HG03097 (cell line): ENCODE data around the gene CHMP4B.

Source experiments
- ATAC-seq: cut with Tn5 transposase; IDR thresholded peaks from one replicate; pipeline ENCODE4 v1.9.1; 2021; ENCODE audit not compliant: unreplicated experiment, low FRiP score

CHMP4B gene

DNA sequence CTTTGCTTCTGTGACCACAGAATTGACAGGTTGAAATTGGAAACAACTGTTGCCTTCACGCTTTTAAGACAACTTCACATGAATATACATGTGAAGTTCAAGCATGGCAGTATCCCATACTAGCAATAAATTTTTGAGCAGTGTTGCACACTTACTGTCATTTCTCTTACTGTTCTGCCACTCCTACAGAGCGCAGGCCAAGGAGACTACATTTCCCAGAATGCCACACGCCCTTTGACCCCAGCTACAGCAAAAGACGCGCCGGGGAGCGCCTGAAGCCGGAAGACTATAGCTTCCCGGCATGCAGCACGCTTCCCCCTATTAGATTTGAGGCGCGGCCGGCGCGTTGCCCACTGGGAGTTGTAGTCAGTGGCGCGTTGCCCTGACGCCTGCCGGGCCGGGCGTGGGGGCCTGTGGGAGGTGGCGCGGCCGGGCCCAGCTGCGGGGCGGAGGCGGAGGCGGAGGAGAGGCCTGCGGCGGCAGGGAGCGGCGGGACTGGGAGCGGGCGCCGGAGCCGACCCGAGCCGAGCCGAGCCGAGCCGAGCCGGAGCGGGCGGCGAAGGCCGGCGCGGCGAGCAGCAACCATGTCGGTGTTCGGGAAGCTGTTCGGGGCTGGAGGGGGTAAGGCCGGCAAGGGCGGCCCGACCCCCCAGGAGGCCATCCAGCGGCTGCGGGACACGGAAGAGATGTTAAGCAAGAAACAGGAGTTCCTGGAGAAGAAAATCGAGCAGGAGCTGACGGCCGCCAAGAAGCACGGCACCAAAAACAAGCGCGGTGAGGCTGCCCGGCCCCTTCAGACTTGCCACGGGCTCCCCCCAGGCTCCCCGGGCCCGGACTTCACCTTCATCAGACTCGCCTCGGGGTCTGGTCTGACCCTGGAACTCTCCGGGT, at the start of gene CHMP4B:
Gene CHMP4B (plus strand): TSS at position 464 of the 891 bp plus-strand sequence. CDS start 121 bp downstream, at position 585.
- peak; percentile 92 for ATAC-seq

- ATAC-seq = no peak
Observed at GRCh38 chr20:33761698-33762250, 49.4 kb upstream of the CHMP4B start.

GRCh38 chr20:33765099-33765498, 46.0 kb upstream of the CHMP4B start:
- ATAC-seq = no peak

DNA sequence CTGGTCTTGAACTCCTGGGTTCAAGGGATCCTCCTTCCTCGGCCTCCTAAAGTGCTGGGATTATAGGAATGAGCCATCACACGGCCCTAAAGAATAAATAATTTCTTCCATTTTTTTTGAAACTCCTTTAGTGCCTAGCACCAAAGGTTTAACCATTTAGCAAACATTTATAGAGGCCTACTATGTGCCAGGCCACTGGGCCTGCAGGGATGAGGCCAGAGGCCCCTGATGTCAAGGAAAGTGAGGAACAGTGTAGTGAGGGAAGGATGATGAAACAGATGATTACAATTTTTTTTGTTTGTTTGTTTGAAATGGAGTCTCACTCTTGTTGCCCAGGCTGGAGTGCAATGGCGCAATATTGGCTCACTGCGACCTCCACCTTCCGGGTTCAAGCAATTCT, 45.6 kb upstream of the CHMP4B start:
- no peak for ATAC-seq

DNA sequence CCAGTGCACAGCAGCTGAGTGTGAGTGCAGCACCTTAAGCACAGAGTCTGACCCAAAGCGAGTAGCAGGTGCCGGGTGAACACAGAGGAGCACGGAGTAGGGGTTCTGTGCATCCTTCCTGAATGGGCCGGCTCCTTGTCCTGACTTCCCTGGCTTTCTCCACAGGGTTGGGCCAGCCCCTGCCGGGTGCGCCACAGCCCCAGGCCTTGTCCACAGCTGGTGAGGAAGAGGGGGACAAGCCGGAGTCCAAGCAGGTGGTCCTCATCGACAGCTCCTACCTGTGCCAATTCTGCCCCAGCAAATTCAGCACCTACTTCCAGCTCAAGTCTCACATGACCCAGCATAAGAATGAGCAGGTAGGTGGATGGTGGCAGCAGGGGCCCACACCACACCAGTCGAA, 44.5 kb upstream of the CHMP4B start:
- no peak for ATAC-seq

- ATAC-seq = no peak
Observed at GRCh38 chr20:33767777-33768138, 43.4 kb upstream of the CHMP4B start.

DNA sequence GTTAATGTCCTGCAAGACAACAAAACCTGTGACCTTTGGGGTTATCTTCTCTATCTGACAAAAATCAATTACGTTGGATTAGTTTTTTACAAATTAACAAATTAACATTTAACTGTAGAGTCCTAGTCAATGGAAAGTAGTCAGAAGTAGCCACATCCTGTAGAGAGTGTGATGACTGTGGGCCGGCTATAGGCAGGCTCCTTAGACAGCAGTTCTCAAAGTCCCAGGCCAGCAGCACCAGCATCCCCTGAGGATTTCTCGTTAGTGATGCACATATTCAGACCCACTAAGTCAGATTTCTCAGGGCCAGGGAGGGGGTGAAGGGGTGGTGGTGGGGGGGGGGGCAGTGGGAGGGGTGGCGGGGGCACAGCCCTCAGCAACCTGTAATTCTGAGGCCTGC, 42.1 kb upstream of the CHMP4B start:
- ATAC-seq = no peak

- ATAC-seq = no peak
Observed at GRCh38 chr20:33770005-33770404, 41.1 kb upstream of the CHMP4B start.

GRCh38 chr20:33771938-33772337, 39.2 kb upstream of the CHMP4B start:
- ATAC-seq = no peak

- ATAC-seq = no peak
Observed at GRCh38 chr20:33772439-33772838, 38.7 kb upstream of the CHMP4B start.

DNA sequence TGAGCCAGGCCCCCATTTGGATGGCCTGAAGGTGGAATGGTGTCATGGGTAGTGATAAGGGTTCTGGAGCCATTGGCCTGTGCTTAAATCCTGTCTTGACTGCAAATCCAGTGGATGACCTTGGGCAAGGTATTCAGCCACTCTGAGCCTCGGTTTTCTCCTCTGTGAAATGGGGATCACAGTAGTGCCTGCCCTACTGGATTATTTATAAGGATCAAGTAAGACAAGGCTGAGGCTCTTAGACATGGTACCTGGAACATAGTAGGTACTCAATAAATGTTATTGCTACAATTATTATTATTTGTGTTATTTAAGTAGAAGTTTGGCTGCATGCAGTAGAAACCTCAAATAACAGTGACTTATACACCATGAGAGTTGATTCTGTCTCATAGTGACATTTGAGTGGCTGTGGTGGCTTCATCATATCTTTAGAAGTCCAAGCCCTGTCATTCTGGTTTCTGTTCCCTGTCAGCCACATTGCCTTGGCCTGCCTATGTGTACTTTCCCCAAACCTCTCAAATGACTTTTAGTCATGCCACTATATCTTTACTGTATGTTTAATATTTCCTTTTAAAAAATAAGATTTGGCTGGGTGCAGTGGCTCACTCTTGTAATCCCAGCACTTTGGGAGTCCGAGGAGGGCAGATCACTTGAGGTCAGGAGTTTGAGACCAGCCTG, 37.6 kb upstream of the CHMP4B start:
- ATAC-seq = no peak

DNA sequence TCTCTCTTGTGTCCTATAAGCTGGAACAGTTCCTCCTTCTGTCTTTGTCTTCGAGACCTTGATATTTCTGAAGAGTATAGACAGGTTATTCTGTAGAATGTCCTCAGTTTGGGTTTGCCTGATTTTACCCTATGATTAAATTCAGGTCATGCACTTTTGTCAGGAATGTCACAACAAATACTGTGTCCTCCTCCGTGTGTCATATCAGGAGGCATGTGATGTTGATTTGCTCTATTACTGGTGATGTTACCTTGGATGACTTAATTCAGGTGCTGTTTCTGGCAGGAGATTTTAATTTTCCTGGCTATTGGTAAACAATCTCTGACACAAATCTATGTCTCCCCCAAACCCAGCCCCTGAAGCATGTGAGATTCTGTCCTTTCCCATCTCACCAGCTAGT, 33.3 kb upstream of the CHMP4B start:
- ATAC-seq = no peak

GRCh38 chr20:33781133-33781532, 30.0 kb upstream of the CHMP4B start:
- ATAC-seq = no peak

DNA sequence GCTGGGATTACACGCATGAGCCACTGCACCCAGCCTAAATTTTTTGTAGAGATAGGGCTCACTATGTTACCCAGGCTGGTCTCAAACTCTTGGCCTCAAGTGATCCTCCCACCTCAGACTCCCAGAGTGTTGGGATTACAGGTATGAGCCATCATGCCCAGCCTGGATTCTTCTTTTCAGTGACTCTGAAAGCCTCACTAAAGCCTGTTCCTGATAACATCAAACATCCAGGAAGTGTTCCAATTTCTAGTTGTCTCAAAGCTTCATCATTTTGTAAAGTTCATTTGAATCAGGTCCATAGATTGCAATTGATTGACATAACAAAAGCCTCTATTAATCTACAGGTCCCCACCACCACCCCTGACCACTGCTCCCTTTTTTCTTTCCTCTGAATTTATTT, 29.2 kb upstream of the CHMP4B start:
- no peak for ATAC-seq

GRCh38 chr20:33783256-33783655, 27.9 kb upstream of the CHMP4B start:
- no peak for ATAC-seq

GRCh38 chr20:33783818-33784217, 27.3 kb upstream of the CHMP4B start:
- no peak for ATAC-seq

DNA sequence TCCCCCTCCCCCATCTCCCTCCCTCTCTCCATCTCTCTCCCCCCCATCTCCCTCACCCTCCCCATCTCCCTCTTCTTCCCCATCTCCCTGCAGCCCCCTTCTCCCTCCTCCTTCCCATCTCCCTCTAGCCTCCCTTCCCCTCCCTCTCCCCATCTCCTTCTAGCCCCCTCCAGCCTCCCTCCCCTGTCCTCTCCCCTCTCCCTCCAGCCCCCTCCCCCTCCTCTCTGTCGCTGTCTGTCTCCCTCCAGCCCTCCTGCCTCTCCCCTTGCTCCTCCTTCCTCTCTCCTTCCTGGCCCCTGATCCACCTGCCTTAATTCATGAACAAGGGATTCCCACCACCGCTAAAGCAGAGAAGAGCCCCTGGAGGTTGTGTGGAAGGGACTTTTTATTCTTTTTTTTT, 26.9 kb upstream of the CHMP4B start:
- no peak for ATAC-seq

DNA sequence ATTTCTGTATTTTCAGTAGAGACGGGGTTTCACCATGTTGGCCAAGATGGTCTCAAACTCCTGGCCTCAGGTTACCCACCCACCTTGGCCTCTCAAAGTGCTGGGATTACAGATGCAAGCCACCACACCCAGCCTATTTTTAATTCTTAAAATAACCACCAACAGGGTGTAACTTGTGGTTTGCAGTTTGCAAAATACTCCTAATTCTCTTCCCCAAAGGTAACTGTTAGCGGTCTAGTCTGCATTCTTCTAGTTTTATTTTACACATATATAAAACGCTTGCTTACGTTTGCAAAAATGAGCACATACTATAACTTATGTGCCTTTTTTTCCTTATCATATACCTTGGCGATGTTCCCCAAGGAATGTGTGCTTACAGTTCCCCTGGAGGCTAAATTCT, 25.6 kb upstream of the CHMP4B start:
- ATAC-seq = no peak

- no peak for ATAC-seq
Observed at GRCh38 chr20:33787253-33787891, 23.8 kb upstream of the CHMP4B start.

DNA sequence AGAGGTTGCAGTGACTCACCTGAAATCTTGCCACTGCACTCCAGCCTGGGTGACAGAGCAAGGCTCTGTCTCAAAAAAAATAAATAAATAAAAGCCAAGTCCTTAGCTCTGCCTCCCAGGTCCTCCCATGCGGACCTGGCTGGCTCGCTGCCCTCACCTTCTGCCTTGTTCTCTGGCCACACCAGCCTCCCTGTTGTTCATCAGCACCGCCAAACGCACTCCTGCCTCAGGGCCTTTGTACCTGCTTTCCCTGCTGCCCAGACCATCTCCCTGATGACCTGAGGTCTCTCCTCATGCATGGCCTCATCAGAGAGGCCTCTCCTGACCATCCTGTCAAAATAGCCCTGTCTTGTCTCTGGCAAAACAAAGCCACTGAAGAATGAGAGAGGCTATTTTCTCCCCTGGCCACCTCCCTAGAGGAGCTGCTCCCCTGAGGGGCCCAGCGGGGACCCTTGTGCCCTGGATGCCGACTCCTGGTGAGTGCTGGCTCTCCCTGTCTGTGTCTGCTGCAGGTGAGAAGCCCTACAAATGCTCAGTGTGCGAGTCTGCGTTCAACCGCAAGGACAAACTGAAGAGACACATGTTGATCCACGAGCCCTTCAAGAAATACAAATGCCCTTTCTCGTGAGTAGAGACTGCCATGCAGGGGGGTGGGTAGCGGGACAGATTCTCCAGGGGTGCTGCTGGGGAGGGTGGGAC, 22.6 kb upstream of the CHMP4B start:
- no peak for ATAC-seq
